IMR-90 (cell line): ENCODE measurements around the gene PELO.

Experiments used
- BHLHE40 ChIP-seq: fragments of 150-350 bp; IDR thresholded peaks from 2 replicates; pipeline ENCODE4 v1.6.1; 2016; ENCODE audit warnings: mild to moderate bottlenecking, low read depth, low read length
- CHD1 ChIP-seq: IDR thresholded peaks from 2 replicates; pipeline ENCODE4 v1.6.1; 2012; ENCODE audit warnings: low read depth, low read length, improper control_type of control experiment
- MAZ ChIP-seq: IDR thresholded peaks from 2 replicates; pipeline ENCODE4 v1.6.1; 2012; ENCODE audit warnings: low read depth, mild to moderate bottlenecking, low read length, improper control_type of control experiment, moderate library complexity, borderline replicate concordance
- MXI1 ChIP-seq: IDR thresholded peaks from 2 replicates; pipeline ENCODE4 v1.6.1; 2012; ENCODE audit warnings: low read depth, mild to moderate bottlenecking, low read length, moderate library complexity, borderline replicate concordance
- NFE2L2 ChIP-seq: fragments of 150-350 bp; IDR thresholded peaks from 2 replicates; pipeline ENCODE4 v1.6.1; 2016; ENCODE audit warnings: low read depth, mild to moderate bottlenecking, low read length
- POLR2A ChIP-seq: IDR thresholded peaks from 2 replicates; pipeline ENCODE4 v1.6.1; 2012; ENCODE audit warnings: mild to moderate bottlenecking, low read depth, low read length
- RCOR1 ChIP-seq: IDR thresholded peaks from 2 replicates; pipeline ENCODE4 v1.6.1; 2012; ENCODE audit warnings: mild to moderate bottlenecking, low read length, improper control_type of control experiment; ENCODE audit not compliant: insufficient replicate concordance
- SMC3 ChIP-seq: fragments of 150-350 bp; IDR thresholded peaks from 2 replicates; pipeline ENCODE4 v1.6.1; 2016; ENCODE audit warnings: low read depth, mild to moderate bottlenecking, antibody characterized with exemption, low read length, moderate library complexity
- TF ChIP-seq, protein P1 (sequence below): conservative IDR thresholded peaks from 2 replicates; pipeline ENCODE4 v1.5.1; 2012; ENCODE audit warnings: mild to moderate bottlenecking, low read depth, low read length, improper control_type of control experiment
- TF ChIP-seq, protein P2 (sequence below): fragments of 150-350 bp; IDR thresholded peaks from 2 replicates; pipeline ENCODE4 v1.6.1; 2017; ENCODE audit warnings: mild to moderate bottlenecking, antibody characterized with exemption, low read length, low read depth

DNA sequence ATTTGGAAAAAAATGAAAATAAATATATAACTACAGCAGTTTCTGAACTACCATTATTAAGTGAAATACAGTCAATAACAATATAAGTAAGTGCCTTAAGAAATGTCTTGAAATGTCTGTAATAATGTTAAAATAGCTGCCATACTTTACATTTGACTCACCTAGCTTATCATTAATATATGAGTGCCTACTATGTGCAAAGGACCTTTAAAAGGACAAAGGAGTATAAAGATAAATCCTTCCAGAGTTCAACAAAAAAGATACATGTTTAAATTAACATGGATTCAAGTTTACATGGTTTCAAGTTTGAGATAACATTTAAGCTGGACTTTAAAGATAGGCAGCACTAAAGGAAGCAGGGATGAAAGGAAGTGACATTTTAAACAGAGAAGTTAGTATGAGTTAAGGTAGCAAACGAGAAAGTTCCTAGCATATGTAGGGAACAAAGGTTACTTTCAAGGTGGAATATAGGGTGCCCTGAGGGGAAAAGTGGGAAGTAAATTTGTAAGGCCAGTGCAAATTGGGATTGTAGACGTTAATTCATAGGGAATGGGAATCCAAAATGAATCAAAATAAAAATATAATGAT lies 8.9 kb downstream of the PELO start:
- TF ChIP-seq, protein P1, sequence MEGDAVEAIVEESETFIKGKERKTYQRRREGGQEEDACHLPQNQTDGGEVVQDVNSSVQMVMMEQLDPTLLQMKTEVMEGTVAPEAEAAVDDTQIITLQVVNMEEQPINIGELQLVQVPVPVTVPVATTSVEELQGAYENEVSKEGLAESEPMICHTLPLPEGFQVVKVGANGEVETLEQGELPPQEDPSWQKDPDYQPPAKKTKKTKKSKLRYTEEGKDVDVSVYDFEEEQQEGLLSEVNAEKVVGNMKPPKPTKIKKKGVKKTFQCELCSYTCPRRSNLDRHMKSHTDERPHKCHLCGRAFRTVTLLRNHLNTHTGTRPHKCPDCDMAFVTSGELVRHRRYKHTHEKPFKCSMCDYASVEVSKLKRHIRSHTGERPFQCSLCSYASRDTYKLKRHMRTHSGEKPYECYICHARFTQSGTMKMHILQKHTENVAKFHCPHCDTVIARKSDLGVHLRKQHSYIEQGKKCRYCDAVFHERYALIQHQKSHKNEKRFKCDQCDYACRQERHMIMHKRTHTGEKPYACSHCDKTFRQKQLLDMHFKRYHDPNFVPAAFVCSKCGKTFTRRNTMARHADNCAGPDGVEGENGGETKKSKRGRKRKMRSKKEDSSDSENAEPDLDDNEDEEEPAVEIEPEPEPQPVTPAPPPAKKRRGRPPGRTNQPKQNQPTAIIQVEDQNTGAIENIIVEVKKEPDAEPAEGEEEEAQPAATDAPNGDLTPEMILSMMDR: no peak
- TF ChIP-seq POLR2A: no peak
- TF ChIP-seq, protein P2, sequence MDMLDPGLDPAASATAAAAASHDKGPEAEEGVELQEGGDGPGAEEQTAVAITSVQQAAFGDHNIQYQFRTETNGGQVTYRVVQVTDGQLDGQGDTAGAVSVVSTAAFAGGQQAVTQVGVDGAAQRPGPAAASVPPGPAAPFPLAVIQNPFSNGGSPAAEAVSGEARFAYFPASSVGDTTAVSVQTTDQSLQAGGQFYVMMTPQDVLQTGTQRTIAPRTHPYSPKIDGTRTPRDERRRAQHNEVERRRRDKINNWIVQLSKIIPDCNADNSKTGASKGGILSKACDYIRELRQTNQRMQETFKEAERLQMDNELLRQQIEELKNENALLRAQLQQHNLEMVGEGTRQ: no peak
- TF ChIP-seq BHLHE40: no peak
- no peak for TF ChIP-seq SMC3
- no peak for TF ChIP-seq MAZ
- no peak for TF ChIP-seq NFE2L2
- TF ChIP-seq MXI1: no peak
- TF ChIP-seq CHD1: no peak
- no peak for TF ChIP-seq RCOR1
